HS-5 (cell line): Measurements from ENCODE around the gene PCBP1.
"Not testable (repeated sequence)": the region's sequence is repeated elsewhere in the genome, so short reads cannot be mapped to it uniquely, and the experiment has no call there.

Experiments
- DNase-seq: peaks from one replicate; pipeline ENCODE4 v3.0.0-alpha.2; 2012; ENCODE audit warnings: low read depth

The PCBP1 gene

DNA sequence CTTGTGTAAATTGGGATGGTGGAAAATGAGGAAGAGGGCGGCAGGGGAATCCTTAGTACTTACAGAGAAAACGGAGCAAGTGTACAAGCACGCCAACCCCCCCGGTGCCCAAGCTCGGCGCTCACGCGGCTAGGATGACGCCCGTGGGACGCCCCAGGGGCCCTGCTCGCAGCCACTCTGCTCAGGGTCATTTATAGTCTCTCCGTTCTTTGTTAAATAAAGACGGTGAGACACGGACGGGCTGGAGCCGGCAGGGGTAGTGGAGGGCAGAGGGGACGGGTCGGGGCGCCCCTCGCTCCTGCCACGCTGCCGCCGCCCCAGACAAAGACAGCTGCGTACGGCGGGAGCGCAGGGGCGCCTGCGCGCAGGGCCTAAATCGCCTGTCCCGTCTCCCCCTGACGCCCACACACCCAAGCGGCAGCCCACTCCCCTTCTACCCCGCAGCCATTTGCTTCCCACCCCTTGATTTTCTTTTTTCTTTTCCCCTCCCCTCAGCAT is 37.8 kb downstream of the PCBP1 start:
- no peak for DNase-seq

DNA sequence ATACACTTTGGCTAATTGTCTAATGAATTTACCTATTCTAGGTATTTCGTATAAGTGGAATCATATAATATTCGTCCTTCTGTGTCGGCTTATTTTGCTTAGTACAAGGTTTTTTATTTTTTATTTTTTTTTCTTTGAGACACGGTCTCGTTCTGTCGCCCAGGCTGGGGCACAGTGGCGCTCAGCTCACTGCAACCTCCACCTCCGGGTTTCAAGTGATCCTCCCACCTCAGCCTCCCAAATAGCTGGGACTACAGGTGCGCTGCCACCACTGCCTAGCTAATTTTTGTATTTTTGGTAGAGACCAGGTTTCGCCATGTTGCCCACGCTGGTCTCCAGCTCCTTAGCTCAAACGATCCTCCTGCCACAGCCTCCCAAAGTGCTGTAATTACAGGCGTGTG is 38.2 kb downstream of the PCBP1 start:
- no peak for DNase-seq

DNA sequence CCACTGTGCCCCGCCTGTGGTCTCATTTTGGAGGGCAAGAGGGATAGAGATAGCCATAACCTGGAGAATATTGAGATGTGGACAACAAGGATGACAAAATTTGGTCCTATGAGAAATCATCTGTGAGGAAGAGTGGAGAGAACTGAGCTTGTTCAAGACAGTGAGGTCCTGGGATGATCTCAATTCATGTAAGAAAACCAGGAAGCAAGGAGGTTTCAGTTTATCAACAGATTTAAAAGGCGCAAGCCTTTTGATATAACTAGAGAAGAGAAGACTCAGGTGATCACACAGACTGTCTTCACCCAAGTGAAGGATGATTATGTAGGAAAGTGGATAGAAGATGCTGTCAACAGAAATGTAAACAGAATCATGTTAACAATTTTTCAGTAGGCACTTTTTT is 39.1 kb downstream of the PCBP1 start:
- no peak for DNase-seq

DNA sequence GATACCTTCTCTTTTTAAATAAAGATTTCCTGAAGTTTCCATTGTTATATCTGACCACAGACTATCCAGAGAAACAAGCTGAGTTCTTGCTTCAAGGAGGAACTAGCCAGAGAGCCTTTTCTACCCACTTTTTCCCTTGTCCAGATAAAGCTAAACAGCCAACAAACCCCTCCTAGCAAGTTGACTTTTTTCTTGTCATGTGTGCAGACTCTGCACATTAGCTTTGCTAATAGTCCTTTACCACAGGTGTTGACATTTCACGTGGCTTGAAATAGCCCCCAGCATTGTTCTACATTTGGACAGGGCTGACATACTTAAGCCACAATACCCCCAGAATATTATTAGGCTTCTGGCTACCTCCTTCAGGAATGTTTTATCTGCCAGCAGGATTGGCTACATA is 40.7 kb downstream of the PCBP1 start:
- no peak for DNase-seq

DNA sequence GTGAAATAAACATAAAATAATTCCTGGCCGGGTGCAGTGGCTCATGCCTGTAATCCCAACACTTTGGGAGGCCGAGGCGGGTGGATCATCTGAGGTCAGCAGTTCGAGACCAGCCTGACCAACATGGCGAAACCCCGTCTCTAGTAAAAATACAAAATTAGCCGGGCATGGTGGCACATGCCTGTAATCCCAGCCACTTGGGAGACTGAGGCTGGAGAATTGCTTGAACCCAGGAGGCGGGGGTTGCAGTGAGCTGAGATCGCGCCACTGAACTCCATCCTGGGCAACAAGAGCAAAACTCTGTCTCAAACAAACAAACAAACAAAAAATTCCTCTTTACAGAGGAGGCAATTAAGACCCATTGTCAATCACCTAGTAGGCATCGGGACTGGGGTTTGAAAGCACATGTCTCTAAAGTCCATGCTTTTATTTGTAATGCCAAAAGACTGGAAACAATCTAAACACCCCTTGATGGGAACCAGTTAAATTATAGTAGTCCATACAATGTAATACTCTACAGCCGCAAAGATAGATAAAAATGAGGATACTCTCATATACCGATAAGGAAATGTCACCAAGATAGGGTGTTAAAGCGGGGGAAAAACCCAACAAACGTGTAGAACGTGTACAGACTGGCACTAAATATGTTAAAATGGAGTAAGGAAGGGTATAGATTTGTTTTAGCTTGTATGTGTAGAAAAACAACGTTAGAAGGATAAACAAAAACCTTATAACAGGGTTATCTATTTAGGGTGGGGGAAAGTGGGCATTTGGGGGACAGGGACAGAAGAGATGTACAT is 44.3 kb downstream of the PCBP1 start:
- not testable (repeated sequence) for DNase-seq

DNA sequence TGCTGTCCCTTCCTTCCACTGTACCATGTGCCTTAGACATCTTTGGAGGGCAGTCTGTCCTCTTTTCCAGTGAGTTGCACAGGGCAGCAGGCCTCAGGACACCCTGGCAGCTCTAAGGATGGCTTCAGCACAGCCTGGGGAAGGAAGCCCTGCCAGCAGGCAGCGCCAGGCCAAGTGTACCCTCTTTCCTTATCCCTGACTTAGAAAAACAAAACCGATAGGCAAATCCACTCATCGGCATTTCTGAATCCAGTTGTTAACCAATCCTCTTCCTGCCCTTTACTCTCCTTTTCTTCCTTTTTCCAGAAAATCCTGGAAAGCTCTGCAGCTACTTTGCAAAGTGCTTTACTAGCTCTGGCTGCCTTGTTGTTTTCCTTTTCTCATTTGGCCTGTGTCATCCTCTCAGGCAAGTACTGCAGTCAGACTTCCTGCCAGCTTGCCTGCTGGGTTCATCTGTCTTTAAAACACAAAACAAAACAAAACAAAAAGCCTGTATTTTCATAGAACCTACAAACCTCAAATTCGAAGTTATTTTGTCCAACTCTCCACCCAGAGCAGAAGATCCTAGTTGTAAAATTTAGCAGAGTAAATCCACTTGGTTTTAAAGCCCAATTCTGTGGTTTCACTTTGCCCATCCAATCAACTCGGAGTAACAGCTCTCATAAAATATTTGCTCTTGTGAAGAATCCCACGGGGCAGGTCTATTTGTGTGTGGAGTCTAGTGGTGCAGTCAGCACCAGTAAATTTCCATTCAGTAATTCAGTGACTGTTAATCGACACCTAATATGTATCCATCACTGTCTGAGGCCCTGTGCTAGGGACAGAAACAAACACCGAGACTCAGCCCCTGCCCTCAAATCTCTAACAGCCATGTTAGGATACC is 45.2 kb downstream of the PCBP1 start:
- DNase-seq, result no peak

DNA sequence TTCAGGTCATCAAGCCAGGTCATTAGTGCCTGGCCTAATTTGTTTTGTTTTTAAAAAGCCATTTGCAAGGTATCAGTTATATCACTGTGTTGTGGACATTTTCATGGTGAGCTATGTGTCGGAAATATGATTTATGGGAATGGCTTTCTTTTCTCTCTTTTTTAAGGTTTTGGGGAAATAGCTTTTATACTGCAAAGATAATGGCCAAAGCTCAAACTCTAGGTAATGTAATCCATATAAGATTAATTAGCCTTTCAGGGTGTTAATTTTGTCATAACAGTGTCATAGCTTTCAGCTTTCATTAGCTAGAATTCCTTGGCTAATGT is 45.8 kb downstream of the PCBP1 start:
- DNase-seq, result no peak

DNA sequence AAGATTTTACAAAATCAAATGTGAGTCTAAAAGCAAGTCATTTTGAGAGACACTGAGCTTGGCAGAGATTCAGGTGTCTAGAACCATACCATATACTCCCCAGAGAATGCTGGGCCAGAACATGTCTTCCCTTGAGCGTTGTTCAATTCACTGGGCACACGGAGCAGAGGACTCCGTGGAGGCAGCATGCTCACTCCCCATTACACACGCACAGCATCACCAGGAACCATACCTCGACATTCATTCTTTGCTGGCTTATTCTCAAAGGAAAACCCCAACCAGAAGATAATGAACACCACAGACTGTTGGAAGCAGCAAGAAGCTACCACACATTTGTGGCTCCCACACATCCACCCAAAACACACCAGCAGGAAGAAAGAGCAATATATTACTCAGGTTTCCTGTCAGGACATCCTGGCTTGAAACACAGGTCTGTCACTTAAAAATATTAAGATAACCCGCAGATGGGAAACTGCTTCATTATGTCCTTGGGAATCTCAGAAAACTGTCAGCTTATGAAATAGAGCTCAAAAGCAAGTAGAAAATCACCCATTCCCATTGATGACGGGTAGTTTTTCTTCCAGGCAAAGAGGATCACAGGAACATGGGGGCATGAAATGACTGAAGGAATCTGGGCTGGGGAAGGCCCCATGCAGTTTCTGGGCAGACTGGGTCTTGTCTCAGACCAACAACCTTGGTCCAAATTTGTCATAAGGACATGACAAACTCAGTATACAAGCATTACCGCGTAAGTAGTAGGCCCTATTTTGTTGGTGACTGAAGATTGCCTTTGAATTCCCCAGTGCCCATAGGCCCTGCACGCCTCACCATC is 46.4 kb downstream of the PCBP1 start:
- no peak for DNase-seq

DNA sequence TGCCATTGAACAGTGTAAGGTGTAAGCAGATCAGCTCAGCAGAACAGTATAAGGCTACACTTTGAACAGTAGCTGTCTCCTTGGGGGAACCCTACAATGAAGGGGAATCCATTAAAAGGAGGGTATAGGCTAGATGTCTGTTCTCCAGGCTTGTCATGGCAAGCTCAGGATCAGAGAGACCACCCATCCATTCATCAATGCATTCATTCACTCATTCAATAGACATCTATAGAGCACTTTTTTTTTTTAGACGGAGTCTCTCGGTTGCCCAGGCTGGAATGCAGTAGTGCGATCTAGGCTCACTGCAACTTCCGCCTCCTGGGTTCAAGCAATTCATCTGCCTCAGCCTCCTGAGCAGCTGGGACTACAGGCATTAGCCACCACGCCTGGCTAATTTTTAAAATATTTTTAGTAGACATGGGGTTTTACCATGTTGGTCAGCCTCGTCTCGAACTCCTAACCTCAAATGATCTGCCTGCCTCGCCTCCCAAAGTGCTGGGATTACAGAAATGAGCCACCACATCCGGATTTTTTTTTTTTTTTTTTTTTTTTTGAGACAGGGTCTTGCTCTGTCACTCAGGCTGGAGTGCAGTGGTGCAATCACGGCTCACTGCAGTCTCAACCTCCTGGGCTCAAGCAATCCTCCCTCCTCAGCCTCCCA is 47.2 kb downstream of the PCBP1 start:
- not testable (repeated sequence) for DNase-seq
